GM11168 (cell line): Measurements from ENCODE around the gene KRT1.
"Not testable (repeated sequence)": the region's sequence is repeated elsewhere in the genome, so short reads cannot be mapped to it uniquely, and the experiment has no call there.

ENCODE experiments used
- in situ Hi-C: fragments of 300-500 bp; cut with MboI; formaldehyde crosslinking; loops from one replicate; pipeline ENCODE4 v1.12.0; 2022; ENCODE audit warnings: low sequenced_read_pairs; ENCODE audit not compliant: unreplicated experiment

The KRT1 gene

DNA sequence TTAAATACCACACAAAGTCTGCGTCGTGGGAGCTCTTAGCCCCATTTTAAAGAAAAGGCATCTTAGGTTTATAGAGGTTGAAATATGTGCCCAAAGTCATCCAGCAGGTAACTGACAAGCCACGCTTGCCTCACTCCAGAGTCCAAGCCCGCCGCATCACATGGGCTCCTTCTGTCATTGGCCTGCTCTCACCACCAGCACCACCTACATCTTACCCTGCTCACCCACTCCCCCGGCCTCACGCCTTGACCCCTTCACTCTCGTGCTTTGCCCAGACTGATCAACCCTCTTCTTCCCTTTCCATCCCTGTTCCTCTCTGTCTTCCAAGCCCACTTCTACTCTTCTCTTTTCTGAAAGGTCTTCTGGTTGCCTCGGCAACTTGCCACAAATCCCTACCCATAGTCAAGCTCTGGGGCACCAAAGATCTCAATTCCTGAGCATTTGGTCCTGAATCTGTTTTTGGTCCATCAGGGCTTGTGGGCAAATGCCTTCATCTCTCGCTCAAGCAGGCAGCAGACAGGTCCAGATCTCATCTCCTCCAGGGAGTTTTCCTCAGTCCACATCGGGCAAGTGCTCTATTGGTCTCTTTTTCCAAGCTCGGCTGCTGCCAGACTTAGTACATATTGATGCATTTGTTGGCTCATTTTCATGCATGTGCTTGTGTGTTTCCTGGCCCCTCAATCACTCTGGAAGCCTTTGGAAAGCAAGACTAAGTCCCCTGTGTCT is 3.5 kb upstream of the KRT1 start:
- in situ Hi-C loops, result no loop called here

DNA sequence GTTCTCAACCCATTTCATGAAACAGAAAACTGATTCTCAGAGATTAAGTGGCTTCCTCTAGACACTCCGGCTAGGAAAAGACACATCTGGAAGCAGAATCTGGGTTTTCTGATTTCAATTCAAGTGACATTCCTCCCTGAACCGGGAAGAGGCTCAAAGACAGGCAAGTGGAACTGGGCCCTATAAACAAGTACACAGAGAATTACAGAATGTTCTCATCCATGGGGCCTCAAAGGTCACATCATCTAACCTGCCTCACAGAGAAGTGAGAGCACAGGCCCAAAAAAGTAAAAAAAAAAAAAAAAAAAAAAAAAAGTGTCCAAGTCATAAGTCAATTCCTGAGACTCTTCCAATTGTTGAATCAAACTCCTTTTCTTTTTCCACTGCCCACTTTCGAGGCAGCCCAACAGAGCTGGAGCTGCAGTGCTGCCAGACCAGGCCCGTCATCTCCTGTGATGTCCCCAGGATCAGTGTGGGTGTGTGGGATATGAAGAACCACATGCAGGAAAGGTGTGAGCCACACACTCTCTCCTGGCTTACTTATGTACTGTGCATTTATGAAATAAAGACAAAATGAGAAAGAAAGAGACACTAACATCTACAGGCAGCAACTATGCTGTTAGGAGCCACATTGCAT is 2.8 kb upstream of the KRT1 start:
- in situ Hi-C loops, result no loop called here

DNA sequence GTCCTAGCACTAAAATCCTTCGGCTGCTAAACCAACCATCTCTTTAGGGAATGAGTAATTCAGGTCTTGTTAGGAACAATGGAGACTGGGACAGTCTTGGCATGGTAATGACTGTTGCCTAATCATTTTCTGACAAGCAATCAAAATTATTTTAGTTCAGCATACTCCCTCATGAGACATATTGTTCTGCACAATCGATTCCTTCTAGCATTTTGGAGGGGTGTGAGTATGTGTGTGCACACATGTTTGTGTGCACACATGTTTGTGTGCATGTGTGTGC is 2.1 kb upstream of the KRT1 start:
- in situ Hi-C loops, result no loop called here

DNA sequence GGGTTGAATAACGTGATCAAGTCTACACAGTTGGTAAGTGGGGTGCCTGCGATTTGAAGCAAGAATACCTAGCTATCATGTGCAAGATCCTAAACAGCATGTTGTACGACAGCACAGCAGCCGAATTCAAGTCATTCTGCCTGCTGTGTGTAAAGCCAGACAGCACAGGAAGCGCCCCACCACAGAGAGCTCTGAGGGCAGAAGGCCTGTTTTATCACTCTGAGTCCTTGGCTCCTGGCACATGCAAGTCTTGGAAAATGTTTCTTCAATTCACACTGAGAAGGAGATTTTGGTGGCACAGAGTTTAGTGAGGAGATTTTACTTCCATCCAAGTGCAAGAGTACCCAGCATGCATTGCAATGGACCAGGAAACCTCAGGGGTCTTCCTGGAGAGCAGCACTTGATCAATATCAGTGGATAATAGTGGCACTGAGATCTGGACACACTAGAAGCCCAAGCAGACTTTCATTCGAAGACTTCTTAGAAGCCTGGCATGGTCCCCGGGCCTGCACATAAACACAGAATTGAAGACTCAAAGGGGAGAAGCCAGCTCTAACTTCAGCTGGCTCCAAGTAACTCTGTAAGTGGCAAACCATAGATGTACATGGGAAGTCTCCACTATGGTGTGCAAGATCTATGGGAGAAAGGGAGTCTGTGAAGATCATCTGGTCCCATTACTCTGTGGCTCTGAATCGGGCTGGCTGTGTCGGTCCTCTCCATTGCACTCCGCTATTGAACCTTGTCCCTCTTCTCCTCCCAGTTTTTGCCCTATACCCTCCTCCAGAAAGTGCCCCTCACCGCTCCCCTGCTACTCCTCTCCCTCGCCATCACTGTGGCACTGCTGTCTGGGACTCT is 1.5 kb upstream of the KRT1 start:
- in situ Hi-C loops, result no loop called here

DNA sequence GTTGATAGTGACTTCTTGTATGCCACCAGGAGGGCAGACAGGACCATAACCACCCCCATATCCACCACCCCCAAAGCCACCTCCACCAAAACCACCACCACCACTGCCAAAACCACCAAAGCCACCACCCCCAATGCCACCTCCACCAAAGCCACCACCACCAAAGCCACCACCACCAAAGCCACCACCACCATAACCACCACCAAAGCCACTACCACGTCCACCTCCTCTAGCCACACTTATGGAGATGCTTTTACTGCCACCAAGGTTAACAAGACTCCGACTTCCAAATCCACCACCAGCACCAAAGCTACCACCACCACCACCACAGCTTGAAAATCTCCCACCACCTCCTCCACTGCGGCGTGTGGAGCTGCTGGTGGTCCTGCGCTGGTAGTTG is 332 bp downstream of the KRT1 start:
- in situ Hi-C loops, result no loop called here

DNA sequence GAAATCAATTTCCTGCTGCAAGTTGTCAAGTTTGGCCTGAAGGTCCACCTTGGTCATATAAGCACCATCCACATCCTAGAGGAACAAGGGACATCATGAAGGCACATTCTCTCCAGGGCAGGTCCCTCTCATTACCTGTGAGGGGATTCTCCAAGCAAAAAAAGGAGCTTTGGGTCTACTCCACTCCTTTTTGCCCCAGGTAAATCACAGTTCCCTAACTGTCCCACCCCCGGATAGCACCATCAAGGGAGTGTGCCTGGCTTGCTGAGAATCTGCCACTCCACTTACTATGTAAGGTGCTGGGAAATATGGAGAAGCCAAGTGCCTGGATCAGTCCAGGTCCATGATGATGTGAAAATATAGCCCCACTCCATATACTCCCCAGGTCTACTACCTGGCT is 2.5 kb downstream of the KRT1 start:
- in situ Hi-C loops, result no loop called here

DNA sequence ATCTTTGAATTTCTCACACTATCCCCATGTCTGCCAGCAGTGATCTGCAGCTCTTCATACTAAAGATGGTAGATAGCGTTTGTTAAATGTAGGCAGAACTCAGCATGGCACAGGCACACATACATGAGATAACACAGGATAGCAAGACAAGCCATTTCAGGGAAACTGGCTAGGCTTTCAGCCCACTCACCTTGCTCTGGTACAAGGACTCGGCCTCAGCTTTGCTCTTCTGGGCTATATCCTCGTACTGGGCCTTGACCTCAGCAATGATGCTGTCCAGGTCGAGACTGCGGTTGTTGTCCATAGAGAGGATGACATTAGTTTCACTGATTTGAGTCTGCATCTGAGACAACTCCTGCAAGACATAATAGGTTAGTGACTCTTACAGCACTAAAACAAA is 3.1 kb downstream of the KRT1 start:
- in situ Hi-C loops, result no loop called here

DNA sequence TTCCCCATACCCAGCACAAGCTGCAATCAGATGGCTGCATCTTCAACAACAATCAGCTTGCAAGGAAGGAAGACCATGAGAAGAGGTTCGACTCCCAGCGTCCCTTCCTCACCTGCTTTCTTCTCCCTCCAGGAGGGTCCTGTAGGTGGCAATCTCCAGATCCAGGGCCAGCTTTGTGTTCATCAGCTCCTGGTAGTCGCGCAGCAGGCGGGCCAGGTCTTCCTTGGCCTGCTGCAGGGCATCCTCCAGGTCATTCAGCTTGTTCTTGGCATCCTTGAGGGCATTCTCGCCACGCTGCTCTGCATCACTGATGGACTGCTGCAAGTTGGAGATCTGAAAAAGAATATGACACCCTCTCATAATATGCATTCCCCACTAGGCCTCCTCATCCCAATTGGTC is 4.0 kb downstream of the KRT1 start:
- in situ Hi-C loops, result no loop called here

DNA sequence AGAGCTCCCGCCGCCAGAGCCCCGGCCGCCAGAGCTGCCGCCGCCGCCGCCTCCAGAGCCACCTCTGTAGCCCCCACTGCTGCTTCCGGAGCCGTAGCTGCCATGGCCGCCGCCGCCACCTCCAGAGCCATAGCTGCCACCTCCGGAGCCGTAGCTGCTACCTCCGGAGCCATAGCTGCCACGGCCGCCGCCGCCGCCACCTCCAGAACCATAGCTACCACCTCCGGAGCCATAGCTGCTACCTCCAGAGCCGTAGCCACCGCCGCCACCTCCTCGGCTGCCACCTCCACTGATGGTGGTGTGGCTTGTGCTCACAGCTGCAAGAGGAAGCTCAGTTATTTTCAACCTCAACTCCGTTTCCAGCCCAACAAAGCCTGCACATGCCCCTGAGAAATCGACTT is 4.9 kb downstream of the KRT1 start:
- in situ Hi-C loops, result no loop called here

DNA sequence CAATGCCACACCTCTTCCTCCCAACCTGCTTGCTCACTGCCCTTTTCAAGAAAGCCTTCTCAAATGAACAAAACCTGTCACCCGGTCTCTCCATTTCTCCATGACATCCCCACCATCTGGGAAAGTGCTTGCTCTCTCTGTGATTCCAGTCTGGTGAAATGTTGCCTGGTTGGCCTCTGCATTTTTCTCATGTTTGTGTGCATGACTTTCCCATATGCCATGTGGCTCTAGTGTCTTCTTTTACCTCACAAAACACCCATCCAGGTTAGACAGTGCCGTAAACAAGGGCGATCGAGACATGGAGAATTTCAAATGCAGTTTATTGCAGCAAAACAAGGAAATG is 5.8 kb downstream of the KRT1 start:
- in situ Hi-C loops, result no loop called here

DNA sequence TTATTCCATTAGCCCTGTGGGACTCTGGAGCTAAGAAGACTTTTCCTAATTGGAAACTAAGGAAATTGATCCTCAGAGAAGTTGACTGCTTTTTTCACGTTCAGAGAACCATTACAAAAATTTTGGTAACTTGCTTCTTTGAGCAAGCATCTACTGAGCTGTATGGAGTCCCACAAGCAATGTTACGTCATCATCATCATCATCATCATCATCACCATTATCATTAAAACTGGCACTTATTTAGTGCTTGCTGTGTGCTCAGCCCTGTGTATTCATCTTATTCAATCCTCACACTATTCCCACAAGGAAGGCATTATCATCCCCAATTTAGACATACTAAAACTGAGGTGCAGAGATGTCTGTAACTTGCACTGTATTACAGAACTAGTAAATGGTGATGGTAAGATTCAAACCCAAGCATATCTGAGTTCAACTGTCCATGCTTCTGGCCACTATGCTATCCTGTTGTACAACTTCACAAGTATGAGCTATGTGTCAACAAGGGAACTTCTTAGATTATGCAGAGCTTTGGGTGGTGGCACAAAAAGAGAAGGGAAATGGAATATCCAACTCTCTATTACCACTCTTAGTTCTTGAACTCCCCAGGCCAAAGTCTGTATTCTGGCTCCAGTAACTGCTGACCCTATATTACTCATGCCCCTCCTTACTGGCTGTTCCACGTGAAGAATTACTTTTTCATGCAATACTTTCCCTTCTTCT is 6.3 kb downstream of the KRT1 start:
- in situ Hi-C loops, result no loop called here

DNA sequence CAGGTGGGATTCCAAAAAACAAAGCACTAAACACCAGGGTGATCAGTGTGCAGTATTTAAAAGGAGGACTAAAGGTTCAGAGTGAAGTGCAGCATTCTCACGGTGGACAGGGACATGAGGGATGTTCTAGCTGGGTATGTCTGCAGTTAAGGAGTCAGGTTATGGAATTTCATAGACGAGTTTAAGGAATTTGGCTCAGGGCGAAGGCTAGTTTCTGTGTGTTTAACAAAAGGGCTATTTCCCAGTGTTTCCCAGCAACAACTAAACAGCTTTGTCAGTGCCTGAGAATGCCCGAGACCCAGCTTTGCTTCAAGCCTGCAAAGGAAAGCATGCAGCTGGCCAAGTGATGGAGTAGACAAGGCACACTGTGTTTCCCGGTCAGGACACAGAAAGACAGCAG is 7.0 kb downstream of the KRT1 start:
- in situ Hi-C loops, result no loop called here

DNA sequence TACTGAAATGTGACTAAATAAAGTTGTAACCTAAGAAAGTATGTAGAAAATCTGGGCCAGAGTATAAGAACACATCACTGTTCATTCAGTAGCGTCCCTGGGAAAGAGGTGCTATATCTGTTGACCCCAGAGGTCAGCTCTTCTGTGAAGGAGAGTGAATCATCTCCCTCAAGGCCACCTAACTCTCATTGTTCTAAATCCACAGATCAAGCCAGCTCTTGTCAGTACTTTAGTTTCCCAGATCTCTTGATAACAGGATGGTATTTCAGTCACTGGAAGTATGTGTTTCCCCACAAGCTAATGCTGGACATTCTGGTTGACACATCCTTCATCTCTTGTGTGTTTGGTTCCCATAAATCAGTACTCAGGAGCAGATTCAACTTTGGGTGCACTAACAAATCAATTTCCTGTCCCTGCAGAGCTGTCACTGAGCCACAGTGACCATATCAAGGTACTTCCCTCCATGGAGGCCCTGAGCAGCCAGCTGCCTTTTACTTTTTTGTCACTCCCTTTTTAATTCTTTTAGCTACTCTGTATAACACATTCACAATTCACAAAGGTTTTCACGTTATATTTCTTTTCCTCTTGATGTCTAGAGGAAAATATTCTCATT is 7.8 kb downstream of the KRT1 start:
- in situ Hi-C loops, result no loop called here

DNA sequence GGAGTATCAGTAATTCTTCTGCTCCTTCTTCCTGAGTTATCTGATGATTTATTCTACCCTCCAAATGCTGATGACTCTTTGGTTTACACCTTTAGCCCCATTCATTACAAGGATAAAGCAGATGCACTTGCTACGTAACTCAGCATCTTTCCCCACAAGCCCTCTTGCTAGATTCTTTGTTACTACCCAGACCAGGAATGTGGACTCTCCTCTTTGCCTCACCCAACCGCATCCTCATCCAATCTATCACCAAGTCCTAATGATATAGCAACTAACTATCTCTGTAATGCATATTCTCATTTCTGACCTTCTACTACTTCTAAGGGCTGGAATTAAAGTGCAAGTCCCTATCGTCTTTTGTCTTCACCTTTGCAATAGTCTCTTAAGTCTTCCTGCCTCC is 9.2 kb downstream of the KRT1 start:
- in situ Hi-C loops, result no loop called here

DNA sequence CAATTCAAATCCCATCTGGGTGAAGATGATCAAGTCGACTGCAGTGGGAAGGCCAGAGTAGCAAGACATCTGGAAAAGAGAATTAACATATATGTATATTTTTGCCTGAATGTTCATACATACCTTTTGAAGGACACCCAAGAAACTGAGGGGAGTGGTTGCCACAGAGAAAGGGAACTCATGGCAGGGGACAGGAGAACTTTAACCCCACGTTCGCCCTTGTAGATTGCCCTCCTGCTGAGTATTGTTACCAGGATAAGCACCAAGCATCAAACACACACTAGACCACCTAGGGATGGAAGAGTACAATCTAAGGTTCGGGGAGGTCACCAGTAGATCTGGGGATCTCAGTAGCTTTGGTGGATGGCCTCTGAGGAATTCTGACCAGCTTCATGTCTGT is 9.7 kb downstream of the KRT1 start:
- in situ Hi-C loops, result no loop called here

DNA sequence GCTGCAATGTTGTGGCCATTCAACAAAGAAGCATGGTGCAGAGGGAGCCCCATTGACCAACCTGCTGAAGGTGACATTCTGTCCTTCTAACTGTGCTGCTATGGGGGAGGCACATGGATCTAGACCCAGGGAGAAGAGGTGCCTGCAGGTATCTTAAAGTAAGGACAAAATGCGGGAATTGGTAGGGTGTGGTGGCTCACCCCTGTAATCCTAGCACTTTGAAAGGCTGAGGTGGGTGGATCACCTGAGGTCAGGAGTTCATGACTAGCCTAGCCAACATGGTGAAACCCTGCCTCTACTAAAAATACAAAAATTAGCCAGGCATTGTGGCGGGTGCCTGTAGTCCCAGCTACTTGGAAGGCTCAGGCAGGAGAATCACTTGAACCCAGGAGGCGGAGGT is 10.3 kb downstream of the KRT1 start:
- in situ Hi-C loops, result not testable (repeated sequence)

DNA sequence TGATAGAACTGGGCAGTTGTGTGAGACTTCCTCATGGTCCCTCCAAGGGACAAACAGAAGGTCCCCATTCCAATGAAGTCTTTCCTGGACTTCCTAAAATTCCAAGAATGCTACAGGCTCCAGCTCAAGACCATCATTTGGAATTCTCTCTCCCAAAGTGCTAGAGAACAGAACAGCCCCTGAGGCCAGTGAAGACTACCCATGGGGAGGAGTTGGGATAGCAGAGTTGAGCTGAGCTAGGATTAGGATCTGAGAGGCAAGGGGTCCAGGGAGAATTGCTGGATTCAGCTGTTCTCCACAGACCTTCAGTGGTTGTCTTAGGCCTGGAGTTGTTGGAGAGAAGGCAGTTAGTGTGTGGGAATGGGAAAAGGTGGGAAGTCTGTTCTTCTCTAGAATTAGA is 10.8 kb downstream of the KRT1 start:
- in situ Hi-C loops, result no loop called here

DNA sequence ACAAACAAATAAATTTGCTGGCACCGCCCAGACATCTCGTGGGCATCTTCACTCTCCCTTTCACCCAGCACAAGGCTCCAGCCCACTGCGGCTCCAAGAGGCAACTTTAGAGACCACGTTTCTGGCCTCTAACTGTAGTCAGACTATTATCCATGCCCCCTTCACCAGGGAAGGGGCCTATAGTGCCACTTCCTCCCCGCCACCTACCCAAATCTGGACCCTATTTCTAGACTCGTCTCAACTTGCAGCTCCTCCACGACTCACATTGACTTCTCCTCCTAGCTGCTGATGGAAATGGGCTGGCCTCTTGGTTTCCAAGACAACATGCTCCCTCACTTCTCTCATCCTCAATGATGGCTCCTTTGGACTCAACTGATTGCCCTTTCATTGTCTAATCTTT is 12.3 kb downstream of the KRT1 start:
- in situ Hi-C loops, result no loop called here

DNA sequence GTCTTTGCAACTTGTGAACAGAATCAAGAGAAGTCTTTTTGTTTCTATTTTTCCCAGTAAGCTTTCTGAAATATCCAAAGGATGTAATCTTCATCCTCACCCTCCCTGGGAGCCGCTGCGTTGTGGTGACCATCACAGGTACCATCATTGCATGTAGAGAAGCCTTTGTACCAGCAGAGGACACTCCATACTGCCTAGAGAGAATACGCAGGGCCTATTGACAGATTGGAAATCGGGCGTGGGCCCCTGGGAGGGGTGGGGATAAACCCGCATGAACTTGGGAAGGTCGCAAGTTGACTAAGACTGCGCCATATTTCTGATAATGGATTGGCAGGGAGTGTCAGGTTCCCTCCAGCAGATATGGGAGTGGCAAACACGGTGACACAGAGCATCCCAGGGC is 12.7 kb downstream of the KRT1 start:
- in situ Hi-C loops, result no loop called here

DNA sequence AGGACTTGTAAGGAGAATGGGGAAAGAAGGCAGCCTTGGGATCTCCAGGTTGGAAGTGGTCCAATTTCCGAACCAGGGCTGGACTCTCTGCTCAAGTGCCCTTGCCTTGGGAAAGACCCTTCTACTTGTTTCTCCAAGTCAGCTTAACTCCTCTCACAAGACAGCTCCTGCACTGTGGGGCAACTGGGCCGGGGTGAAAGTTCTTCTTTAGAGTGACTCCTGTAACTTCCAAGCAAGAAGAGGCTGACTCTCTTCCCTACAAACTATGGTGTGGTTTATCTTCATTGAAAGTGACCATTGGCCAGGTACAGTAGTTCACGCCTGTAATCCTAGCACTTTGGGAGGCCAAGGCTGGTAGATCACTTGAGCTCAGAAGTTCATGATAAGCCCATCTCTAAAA is 13.7 kb downstream of the KRT1 start:
- in situ Hi-C loops, result no loop called here

DNA sequence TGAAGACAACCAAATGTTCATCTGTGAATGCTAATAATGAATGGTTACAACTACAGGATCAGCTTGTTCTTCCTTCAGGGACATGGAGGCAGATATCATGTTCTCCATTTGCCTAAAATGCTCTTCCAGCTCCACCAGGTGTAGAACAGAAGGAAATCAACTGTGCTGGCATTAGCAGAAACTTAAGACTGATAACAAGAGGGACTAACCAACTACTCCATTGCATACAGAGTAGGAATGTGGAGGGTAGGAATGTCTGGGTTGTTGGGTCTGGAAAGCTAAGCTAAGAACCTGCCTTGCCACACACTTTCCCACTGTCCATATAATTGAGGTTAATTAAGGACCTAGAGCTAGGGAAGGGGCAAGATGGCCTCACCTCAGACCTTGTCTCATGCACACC is 16.8 kb downstream of the KRT1 start:
- in situ Hi-C loops, result no loop called here
